DND-41 (cell line): ENCODE results near the gene FGF9.

Experiments used
- EZH2 ChIP-seq: IDR thresholded peaks from 3 replicates; pipeline ENCODE4 v1.6.1; 2012; ENCODE audit warnings: borderline replicate concordance, low read depth, mild to moderate bottlenecking, moderate library complexity, low read length, inconsistent platforms; ENCODE audit not compliant: severe bottlenecking
- TF ChIP-seq, protein P1 (sequence below): IDR thresholded peaks from 2 replicates; pipeline ENCODE4 v1.5.1; 2012; ENCODE audit warnings: borderline replicate concordance, low read length, moderate library complexity, mild to moderate bottlenecking; ENCODE audit not compliant: poor library complexity, severe bottlenecking; ENCODE audit errors: extremely low read depth

DNA sequence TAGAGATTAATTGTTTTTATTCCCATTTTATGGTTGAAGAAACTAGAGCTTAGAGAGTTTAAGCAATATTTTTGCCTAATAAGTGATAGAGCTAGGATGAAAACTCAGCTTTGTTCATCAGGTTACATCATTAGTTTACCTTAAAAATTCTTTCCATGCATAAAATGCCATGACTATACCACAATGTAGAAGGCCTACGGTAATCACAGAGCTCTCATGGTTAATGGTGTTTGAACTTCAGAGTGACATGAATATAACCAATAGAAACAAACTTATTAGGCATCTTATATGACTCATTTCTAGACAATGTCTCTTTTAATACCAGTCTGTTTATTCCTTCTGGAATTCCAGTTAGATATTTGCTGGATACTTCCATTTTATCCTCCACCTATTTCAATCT is 78.5 kb downstream of the FGF9 start:
- TF ChIP-seq, protein P1, sequence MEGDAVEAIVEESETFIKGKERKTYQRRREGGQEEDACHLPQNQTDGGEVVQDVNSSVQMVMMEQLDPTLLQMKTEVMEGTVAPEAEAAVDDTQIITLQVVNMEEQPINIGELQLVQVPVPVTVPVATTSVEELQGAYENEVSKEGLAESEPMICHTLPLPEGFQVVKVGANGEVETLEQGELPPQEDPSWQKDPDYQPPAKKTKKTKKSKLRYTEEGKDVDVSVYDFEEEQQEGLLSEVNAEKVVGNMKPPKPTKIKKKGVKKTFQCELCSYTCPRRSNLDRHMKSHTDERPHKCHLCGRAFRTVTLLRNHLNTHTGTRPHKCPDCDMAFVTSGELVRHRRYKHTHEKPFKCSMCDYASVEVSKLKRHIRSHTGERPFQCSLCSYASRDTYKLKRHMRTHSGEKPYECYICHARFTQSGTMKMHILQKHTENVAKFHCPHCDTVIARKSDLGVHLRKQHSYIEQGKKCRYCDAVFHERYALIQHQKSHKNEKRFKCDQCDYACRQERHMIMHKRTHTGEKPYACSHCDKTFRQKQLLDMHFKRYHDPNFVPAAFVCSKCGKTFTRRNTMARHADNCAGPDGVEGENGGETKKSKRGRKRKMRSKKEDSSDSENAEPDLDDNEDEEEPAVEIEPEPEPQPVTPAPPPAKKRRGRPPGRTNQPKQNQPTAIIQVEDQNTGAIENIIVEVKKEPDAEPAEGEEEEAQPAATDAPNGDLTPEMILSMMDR, result no peak
- no peak for TF ChIP-seq EZH2
